ENCODE measurements around the gene AQP9. TPM values are rescaled to one million over a fixed set of nuclear protein-coding genes. Genes with fewer than 3 reads are reported as not detected.

AQP9 gene
- total RNA-seq, 1 donor from 2014 or later = 0.43 TPM

DNA sequence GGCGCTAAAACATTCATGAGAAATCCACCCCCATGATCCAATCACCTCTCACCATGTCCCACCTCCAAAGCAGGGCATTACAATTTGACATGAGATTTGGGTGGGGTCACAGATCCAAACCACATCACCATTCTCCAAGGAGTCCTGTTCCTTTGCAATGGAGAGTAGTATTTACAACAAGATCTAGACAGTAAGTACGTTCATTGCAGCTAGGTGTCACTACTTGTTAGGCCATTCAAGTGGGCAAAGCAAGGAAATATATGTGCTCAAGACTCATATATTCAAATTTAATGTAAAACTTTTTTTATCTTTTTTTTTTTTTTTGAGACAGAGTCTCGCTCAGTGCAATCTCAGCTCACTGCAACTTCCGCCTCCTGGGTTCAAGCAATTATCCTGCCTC is 79.3 kb downstream of the AQP9 start:
- Histone ChIP-seq H3K4me1 (no peaks in the 10 kb centered on the region), H3K27me3 (no peaks in the 10 kb centered on the region), H3K27ac (no peak overlapping the region), H3K4me3 (no peak overlapping the region), H3K9me3 (no peaks in the 10 kb centered on the region), H3K36me3 (no peaks in the 10 kb centered on the region)
- TF ChIP-seq, protein P1, sequence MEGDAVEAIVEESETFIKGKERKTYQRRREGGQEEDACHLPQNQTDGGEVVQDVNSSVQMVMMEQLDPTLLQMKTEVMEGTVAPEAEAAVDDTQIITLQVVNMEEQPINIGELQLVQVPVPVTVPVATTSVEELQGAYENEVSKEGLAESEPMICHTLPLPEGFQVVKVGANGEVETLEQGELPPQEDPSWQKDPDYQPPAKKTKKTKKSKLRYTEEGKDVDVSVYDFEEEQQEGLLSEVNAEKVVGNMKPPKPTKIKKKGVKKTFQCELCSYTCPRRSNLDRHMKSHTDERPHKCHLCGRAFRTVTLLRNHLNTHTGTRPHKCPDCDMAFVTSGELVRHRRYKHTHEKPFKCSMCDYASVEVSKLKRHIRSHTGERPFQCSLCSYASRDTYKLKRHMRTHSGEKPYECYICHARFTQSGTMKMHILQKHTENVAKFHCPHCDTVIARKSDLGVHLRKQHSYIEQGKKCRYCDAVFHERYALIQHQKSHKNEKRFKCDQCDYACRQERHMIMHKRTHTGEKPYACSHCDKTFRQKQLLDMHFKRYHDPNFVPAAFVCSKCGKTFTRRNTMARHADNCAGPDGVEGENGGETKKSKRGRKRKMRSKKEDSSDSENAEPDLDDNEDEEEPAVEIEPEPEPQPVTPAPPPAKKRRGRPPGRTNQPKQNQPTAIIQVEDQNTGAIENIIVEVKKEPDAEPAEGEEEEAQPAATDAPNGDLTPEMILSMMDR (IDR thresholded peaks at IDR 0.05) = no peak
- no peak for DNase-seq (ENCODE audit: low spot score in 2 of 2)
- intact Hi-C loops (cut with DNase I) = no loop called here

DNA sequence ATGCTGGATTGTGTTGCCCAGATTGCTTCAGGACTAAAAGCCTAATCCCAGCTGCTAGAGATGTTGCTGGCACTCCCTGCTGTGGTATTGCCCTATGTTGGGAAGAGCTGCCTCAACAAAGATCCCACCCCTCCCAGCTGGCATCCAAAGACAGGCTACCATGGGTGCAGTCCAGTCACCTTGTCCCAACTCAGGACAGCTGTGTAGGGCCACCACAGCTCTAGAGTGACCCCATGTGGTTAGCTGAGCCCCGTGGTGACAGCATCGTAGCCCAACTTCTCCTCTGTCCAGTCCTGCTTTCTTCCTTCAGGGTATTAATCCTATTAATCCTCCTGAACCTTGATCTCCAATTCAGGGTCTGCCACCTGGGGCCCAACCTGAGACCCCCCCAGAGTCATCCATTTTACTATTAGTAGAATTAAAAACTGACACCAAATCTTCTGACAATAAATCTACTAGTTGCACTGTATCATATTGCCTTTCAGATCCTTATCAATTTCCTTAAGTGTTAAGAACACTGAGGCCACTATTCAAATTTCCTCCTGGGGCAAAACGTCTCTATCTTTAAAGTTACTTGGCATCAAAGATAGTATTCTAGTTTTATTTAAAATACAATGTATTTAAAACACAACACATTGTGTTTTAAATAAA is 83.5 kb downstream of the AQP9 start:
- no peak overlapping the region for H3K27ac ChIP-seq
- DNase-seq (ENCODE audit: low spot score in 2 of 2) = no peak
- H3K4me3 ChIP-seq = no peak overlapping the region
- no peaks in the 10 kb centered on the region for H3K36me3 ChIP-seq
- no peaks in the 10 kb centered on the region for H3K4me1 ChIP-seq
- no peaks in the 10 kb centered on the region for H3K9me3 ChIP-seq
- intact Hi-C loops (cut with DNase I) = no loop called here
- TF ChIP-seq, protein P1 (IDR thresholded peaks at IDR 0.05) = peak in 1 of 3 experiments; percentile 23
- no peaks in the 10 kb centered on the region for H3K27me3 ChIP-seq

DNA sequence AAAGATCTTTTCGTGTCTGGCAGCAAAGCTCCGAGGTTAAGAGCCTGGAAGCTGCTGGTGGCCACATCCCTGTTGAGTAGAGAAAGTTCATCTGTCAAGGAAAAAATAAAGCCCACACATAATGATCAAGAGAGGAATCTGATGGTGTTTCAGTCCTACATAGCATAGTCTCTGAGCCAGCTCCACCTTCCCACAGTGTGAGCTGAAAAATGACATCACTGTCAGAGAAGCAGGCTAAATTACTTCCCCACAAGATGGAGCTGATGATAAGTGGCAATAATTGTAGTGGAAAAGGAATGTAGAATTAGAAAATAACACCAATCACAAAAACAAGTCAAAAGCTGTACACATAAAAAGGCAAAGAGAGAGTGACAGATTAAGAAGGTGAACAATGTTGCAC is 84.5 kb downstream of the AQP9 start:
- H3K4me1 ChIP-seq = no peaks in the 10 kb centered on the region
- no peaks in the 10 kb centered on the region for H3K36me3 ChIP-seq
- H3K27ac ChIP-seq = no peak overlapping the region
- H3K4me3 ChIP-seq = no peak overlapping the region
- TF ChIP-seq, protein P1 (IDR thresholded peaks at IDR 0.05) = no peak
- H3K9me3 ChIP-seq = no peaks in the 10 kb centered on the region
- DNase-seq (ENCODE audit: low spot score in 2 of 2) = no peak
- no peaks in the 10 kb centered on the region for H3K27me3 ChIP-seq
- intact Hi-C loops (cut with DNase I) = no loop called here

DNA sequence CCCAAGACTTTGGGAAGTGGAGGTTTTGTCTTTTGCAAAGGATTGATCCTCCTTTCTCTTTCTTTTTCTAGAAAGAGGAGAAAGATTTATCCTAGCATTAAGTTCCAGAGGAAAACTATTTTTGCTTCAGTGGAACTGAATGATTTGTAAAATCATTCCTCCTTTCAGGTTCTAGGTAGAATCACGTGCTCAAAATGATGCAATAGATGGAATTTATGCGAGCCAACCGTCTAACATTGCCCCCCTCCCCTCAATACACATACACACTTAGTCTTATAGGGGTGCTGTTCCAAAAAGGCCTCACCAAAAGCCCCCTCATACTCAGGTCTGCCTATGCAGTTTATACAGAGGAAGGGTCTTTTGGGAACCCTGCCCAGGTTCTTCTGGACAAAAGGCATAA is 85.3 kb downstream of the AQP9 start:
- peaks cover 0 to 1% of the 10 kb centered on the region in 2 donors for H3K4me1 ChIP-seq
- TF ChIP-seq, protein P1 (IDR thresholded peaks at IDR 0.05) = no peak
- H3K4me3 ChIP-seq = no peak overlapping the region
- intact Hi-C loops (cut with DNase I) = no loop called here
- no peak overlapping the region for H3K27ac ChIP-seq
- no peaks in the 10 kb centered on the region for H3K9me3 ChIP-seq
- H3K27me3 ChIP-seq = no peaks in the 10 kb centered on the region
- no peak for DNase-seq (ENCODE audit: low spot score in 2 of 2)
- H3K36me3 ChIP-seq = no peaks in the 10 kb centered on the region

DNA sequence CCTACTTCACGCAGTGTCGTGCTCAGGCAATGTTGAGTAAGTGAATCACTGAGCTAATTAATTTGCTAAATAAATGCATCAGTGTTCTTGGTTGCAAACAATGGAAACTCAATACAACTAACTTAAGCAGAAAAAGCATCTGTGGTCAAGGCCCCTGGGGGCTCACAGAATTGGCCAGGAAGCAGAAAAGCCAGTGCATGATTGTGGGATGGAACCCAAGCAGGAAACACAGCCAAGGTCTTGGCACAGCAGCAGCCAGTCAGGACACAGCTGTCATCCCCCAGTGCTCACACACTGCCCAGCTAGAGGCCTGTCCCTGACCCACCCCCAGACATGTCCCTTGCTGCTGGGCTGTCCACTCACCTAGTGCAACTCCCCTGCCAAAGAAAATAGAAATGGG is 85.9 kb downstream of the AQP9 start:
- Histone ChIP-seq H3K27me3 (no peaks in the 10 kb centered on the region), H3K9me3 (no peaks in the 10 kb centered on the region), H3K4me1 (peaks cover 0 to 8% of the 10 kb centered on the region in 2 donors), H3K27ac (no peak overlapping the region), H3K4me3 (no peak overlapping the region), H3K36me3 (no peaks in the 10 kb centered on the region)
- TF ChIP-seq, protein P1 (IDR thresholded peaks at IDR 0.05) = no peak
- no peak for DNase-seq (ENCODE audit: low spot score in 2 of 2)
- intact Hi-C loops (cut with DNase I) = no loop called here

Measured in ascending aorta (tissue), 2 donors.